Ovary (tissue), 9 donors: ENCODE measurements around the gene CCRL2. TPM values are rescaled to one million over a fixed set of nuclear protein-coding genes. Genes with fewer than 3 reads are reported as not detected.

ENCODE experiments used
- DNase-seq, 5 donors: peaks; one replicate each; pipeline ENCODE4 v3.0.0-alpha.2; 2019 to 2020
- H3K27ac ChIP-seq, 2 donors: fragments of 200-600 bp; one replicate each; pipeline versions ENCODE4 v1.5.1 to v1.8.0; 2019 to 2022
- H3K27me3 ChIP-seq: fragments of 200-600 bp; one replicate; pipeline ENCODE4 v1.8.0; 2022
- H3K36me3 ChIP-seq: fragments of 200-600 bp; sonication (generic); one replicate; pipeline ENCODE4 v1.5.1; 2019
- H3K4me1 ChIP-seq: one replicate; pipeline ENCODE4 v1.8.1; 2013; ENCODE audit warnings: mild to moderate bottlenecking, moderate library complexity; ENCODE audit not compliant: insufficient read depth
- H3K4me3 ChIP-seq: fragments of 200-600 bp; sonication (generic); one replicate; pipeline ENCODE4 v1.5.1; 2017
- H3K9me3 ChIP-seq, 2 donors: fragments of 200-600 bp in 1 of 2; sonication (generic) in 1 of 2; one replicate each; pipeline versions ENCODE4 v1.5.1 to v1.8.1; 2013 to 2019; ENCODE audit warnings: mild to moderate bottlenecking in 1 of 2, moderate library complexity in 1 of 2
- CTCF ChIP-seq, 3 donors: fragments of 450-650 bp in 2 of 3; fragments of 200-600 bp in 1 of 3; IDR thresholded peaks; one replicate each; pipeline versions ENCODE4 v1.5.1 to v1.8.0; 2016 to 2022; ENCODE audit warnings: antibody characterized with exemption in 3 of 3, mild to moderate bottlenecking in 1 of 3
- EP300 ChIP-seq: sonication (generic); formaldehyde crosslinking; IDR thresholded peaks from one replicate; pipeline ENCODE4 v1.6.1; 2017; ENCODE audit warnings: antibody characterized with exemption
- POLR2A ChIP-seq: fragments of 450-650 bp; IDR thresholded peaks from one replicate; pipeline ENCODE4 v1.6.1; 2017; ENCODE audit warnings: antibody characterized with exemption, mild to moderate bottlenecking, moderate library complexity
- WGBS, 3 donors: extraction: QIAGEN DNeasy Blood & Tissue Kit in 1 of 3; methylation state at CpG; one replicate each; pipeline versions ENCODE4 v1.1.5 to v1.1.7; 2013 to 2017; 5-methylcytosine and 5-hydroxymethylcytosine counted together
- intact Hi-C, 4 donors: fragments of 100-400 bp; cut with DNase I; formaldehyde crosslinking; loops; one replicate each; pipeline versions ENCODE4 v1.11.0 to v1.15.1; 2022 to 2023
- polyA plus RNA-seq, 2 donors: library from polyadenylated mRNA; stranded (reverse); fragments of 200-250 nt in 1 of 2; fragments of 350-450 nt in 1 of 2; fragmentation: Illumina TruSeq in 1 of 2; extraction: RNeasy Lipid Tissue Mini Kit (QIAGEN cat#74804) in 1 of 2; gene quantifications; one replicate each; pipeline ENCODE4 v1.2.3, GENCODE V29; 2013 to 2014
- total RNA-seq, 7 donors: library from RNA; depleted of rRNA in 2 of 7; stranded (reverse); fragments of >200 nt in 2 of 7; fragmentation: NEBNext Ultra II Directional in 3 of 7; extraction: Animal tissue kit (Norgen Biotek cat#: 25700) in 3 of 7; gene quantifications; one replicate each; pipeline versions ENCODE4 v1.1.0 to v1.2.4, GENCODE V29; 2016 to 2023
- donor health status: DM: no; HTN: no; CAD: no; lungs with moderate emphysema.
- donor health status: DM: no; HTN: no; CAD: no.
- donor health status: Bipolar disorder and iron deficiency.
- donor health status: DM: yes; HTN: yes; CAD: no.
- donor health status: DM: no; HTN: no; CAD: no.
- donor health status: DM: yes; HTN: yes; CAD: no.

The CCRL2 gene
- total and polyA plus RNA-seq, 9 donors, result 0.72 to 5.4 (median 1.1) TPM; not detected in 1

GRCh38 chr3:46413951-46414350, 6.9 kb downstream of the CCRL2 start:
- no peaks in the 10 kb centered on the region for H3K27me3 ChIP-seq
- no peak overlapping the region for H3K4me3 ChIP-seq
- TF ChIP-seq EP300 (no peak), POLR2A (no peak), CTCF (IDR thresholded peaks at IDR 0.05) (no peak)
- no peak overlapping the region for H3K27ac ChIP-seq
- H3K36me3 ChIP-seq, result no peaks in the 10 kb centered on the region
- H3K4me1 ChIP-seq, result no peaks in the 10 kb centered on the region
- H3K9me3 ChIP-seq, result no peaks in the 10 kb centered on the region
- intact Hi-C loops, result no loop called here
- 65 to 73% (median 71%) methylated on average over 5 of the region's 5 CpGs for WGBS, 3 donors
- no peak for DNase-seq

- Histone ChIP-seq H3K36me3 (no peaks in the 10 kb centered on the region), H3K27me3 (no peaks in the 10 kb centered on the region), H3K9me3 (no peaks in the 10 kb centered on the region), H3K27ac (no peak overlapping the region), H3K4me3 (no peak overlapping the region), H3K4me1 (no peaks in the 10 kb centered on the region)
- intact Hi-C loops, result no loop called here
- WGBS, 3 donors, result 77 to 81% (median 79%) methylated on average over 4 of the region's 4 CpGs
- no peak for TF ChIP-seq CTCF (IDR thresholded peaks at IDR 0.05)
- TF ChIP-seq POLR2A, result no peak
- no peak for TF ChIP-seq EP300
- no peak for DNase-seq
These were observed 7.7 kb downstream of the CCRL2 start for GRCh38 chr3:46414739-46415138.

- intact Hi-C loops, result no loop called here
- WGBS, 3 donors, result 39 to 41% (median 41%) methylated on average over 10 of the region's 10 CpGs
- H3K4me3 ChIP-seq, result no peak overlapping the region
- no peak for DNase-seq
- no peak overlapping the region for H3K27ac ChIP-seq
- H3K4me1 ChIP-seq, result no peaks in the 10 kb centered on the region
- no peaks in the 10 kb centered on the region for H3K36me3 ChIP-seq
- TF ChIP-seq EP300, result no peak
- no peak for TF ChIP-seq POLR2A
- TF ChIP-seq CTCF (IDR thresholded peaks at IDR 0.05), result no peak
- no peaks in the 10 kb centered on the region for H3K9me3 ChIP-seq
- no peaks in the 10 kb centered on the region for H3K27me3 ChIP-seq
These were observed 9.2 kb downstream of the CCRL2 start for GRCh38 chr3:46416125-46416810.

GRCh38 chr3:46416811-46417510, 9.9 kb downstream of the CCRL2 start:
- Histone ChIP-seq H3K9me3 (no peaks in the 10 kb centered on the region), H3K36me3 (no peaks in the 10 kb centered on the region), H3K4me1 (no peaks in the 10 kb centered on the region), H3K27me3 (no peaks in the 10 kb centered on the region), H3K27ac (no peak overlapping the region), H3K4me3 (no peak overlapping the region)
- no peak for DNase-seq
- WGBS, 3 donors, result 83 to 86% (median 85%) methylated on average over 7 of the region's 7 CpGs
- no peak for TF ChIP-seq EP300
- TF ChIP-seq POLR2A, result no peak
- TF ChIP-seq CTCF (IDR thresholded peaks at IDR 0.05), result no peak
- intact Hi-C loops, result no loop called here
